Measurements from ENCODE around the gene BCL7C. TPM values are rescaled to one million over a fixed set of nuclear protein-coding genes. Genes with fewer than 3 reads are reported as not detected.

The BCL7C gene
- total RNA-seq, 1 donor from 2014 or later, result 46.3 TPM

GRCh38 chr16:30926937-30927788 is 33.3 kb upstream of the BCL7C start:
- no peaks in the 10 kb centered on the region for H3K27me3 ChIP-seq (ENCODE audit: control insufficient read depth, insufficient read depth, low read length)
- H3K36me3 ChIP-seq (ENCODE audit: control insufficient read depth, insufficient read depth, low read length), result peaks cover 2% of the 10 kb centered on the region
- no peak overlapping the region for H3K4me3 ChIP-seq (ENCODE audit: low read depth, low read length)
- no peak for DNase-seq (ENCODE audit: low read depth)
- TF ChIP-seq, protein P1, sequence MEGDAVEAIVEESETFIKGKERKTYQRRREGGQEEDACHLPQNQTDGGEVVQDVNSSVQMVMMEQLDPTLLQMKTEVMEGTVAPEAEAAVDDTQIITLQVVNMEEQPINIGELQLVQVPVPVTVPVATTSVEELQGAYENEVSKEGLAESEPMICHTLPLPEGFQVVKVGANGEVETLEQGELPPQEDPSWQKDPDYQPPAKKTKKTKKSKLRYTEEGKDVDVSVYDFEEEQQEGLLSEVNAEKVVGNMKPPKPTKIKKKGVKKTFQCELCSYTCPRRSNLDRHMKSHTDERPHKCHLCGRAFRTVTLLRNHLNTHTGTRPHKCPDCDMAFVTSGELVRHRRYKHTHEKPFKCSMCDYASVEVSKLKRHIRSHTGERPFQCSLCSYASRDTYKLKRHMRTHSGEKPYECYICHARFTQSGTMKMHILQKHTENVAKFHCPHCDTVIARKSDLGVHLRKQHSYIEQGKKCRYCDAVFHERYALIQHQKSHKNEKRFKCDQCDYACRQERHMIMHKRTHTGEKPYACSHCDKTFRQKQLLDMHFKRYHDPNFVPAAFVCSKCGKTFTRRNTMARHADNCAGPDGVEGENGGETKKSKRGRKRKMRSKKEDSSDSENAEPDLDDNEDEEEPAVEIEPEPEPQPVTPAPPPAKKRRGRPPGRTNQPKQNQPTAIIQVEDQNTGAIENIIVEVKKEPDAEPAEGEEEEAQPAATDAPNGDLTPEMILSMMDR (IDR thresholded peaks at IDR 0.05; ENCODE audit: insufficient read depth, low read length, poor library complexity, severe bottlenecking), result no peak

- H3K36me3 ChIP-seq (ENCODE audit: control insufficient read depth, insufficient read depth, low read length), result peaks cover 2% of the 10 kb centered on the region
- no peaks in the 10 kb centered on the region for H3K27me3 ChIP-seq (ENCODE audit: control insufficient read depth, insufficient read depth, low read length)
- TF ChIP-seq, protein P1 (IDR thresholded peaks at IDR 0.05; ENCODE audit: insufficient read depth, low read length, poor library complexity, severe bottlenecking), result no peak
- DNase-seq (ENCODE audit: low read depth), result no peak
- H3K4me3 ChIP-seq (ENCODE audit: low read depth, low read length), result no peak overlapping the region
Measured at GRCh38 chr16:30925995-30926811, 32.3 kb upstream of the BCL7C start.

DNA sequence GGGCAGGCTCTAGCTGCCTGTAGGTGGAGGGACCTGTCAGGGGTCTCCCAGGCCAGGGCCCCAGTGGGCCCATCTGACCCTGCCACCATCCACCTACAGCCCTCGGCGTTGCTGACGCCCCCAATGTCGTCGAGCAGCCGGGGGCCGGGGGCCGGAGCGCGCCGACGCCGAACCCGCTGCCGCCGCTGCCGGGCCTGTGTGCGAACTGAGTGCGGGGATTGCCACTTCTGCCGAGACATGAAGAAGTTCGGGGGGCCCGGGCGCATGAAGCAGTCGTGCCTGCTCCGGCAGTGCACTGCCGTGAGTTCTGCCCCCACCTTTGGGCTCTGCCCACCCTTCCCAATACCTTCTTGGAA is 31.7 kb upstream of the BCL7C start:
- no peaks in the 10 kb centered on the region for H3K27me3 ChIP-seq (ENCODE audit: control insufficient read depth, insufficient read depth, low read length)
- no peak overlapping the region for H3K4me3 ChIP-seq (ENCODE audit: low read depth, low read length)
- no peaks in the 10 kb centered on the region for H3K36me3 ChIP-seq (ENCODE audit: control insufficient read depth, insufficient read depth, low read length)
- no peak for DNase-seq (ENCODE audit: low read depth)
- TF ChIP-seq, protein P1 (IDR thresholded peaks at IDR 0.05; ENCODE audit: insufficient read depth, low read length, poor library complexity, severe bottlenecking), result no peak

DNA sequence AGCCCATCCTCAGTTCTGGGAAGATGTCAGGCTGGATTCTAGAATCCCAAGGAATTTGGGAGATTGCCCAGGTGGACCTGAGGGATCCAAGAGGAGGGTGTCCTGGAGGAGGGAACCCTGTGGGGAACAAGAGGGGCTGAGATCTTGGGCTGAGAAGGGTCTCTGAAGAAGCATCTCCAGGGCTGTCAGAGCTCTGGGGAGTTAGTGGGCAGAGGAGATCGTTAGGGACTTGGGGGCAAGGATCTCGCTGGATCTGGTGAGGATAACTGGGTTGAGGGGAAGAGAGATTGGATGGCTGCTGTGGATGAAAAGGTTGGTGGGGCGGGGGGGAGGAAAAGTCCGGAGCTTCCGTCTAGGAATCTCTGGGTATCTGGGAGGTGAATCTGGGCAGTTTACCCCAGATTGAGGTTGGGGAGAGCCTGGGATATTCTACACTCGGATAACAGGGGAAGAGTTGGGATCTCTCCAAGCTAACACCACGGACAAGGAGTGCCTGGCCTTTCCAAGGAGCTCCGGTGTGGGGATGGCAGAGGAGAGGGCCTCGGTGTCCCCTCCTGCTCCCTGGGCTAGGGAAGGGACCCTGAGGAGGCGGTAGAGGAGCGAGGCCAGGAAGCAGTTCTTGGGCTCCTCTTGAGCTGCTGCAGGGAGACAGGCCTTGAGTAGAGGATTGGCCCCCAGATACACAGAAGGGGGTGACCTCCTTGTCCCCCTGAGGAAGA is 31.2 kb upstream of the BCL7C start:
- Histone ChIP-seq H3K4me3 (ENCODE audit: low read depth, low read length) (peak overlapping the region; percentile 58), H3K36me3 (ENCODE audit: control insufficient read depth, insufficient read depth, low read length) (no peaks in the 10 kb centered on the region), H3K27me3 (ENCODE audit: control insufficient read depth, insufficient read depth, low read length) (no peaks in the 10 kb centered on the region)
- no peak for DNase-seq (ENCODE audit: low read depth)
- TF ChIP-seq, protein P1 (IDR thresholded peaks at IDR 0.05; ENCODE audit: insufficient read depth, low read length, poor library complexity, severe bottlenecking), result no peak

DNA sequence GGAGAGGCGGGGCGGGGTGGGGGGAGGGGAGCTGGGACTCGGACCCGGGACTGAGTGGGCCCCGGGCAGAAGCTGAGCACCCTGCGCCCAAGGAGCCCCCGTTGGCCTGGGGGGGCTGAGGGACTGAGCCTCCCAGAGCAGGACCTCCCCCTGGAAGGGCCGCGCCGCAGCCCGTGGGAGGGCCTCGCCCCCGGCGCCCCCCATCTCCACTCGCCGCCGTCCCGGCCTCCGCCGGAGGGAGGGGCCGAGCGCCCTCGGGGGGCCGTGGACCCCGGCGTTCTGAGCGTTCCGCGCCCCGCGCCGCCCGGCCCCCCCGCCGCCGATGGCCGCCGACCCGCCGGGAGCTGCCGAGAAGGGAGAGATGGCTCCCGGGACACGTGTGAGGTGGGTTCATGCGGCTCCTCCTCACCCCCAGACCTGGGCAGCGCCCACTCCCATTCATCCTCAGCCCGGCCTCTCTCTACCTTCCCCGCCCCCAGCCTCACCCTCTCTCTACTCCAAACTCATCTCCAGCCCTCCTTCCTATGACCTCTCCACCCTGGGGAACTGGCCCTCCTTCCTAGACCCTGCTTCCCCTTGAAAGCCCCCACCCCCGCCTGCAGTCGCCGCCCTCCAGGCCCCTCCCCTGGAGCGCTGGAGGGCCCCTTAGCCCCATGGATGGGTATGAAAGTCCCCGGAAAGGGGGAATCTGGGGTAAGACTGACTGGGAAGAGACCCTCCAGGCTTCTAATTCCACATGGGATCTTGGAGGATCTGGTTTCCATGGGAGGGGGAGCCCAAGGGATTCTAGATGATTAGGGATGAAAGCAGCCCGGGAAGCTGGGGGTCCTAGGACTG is 30.4 kb upstream of the BCL7C start:
- Histone ChIP-seq H3K27me3 (ENCODE audit: control insufficient read depth, insufficient read depth, low read length) (no peaks in the 10 kb centered on the region), H3K36me3 (ENCODE audit: control insufficient read depth, insufficient read depth, low read length) (no peaks in the 10 kb centered on the region), H3K4me3 (ENCODE audit: low read depth, low read length) (peak overlapping the region; percentile 58)
- TF ChIP-seq, protein P1 (IDR thresholded peaks at IDR 0.05; ENCODE audit: insufficient read depth, low read length, poor library complexity, severe bottlenecking), result no peak
- DNase-seq (ENCODE audit: low read depth), result no peak

Measured in kidney epithelial cell (primary cell).